T47D (cell line): ENCODE data around the gene FNDC10.
"Not testable (repeated sequence)": the region's sequence is repeated elsewhere in the genome, so short reads cannot be mapped to it uniquely, and the experiment has no call there.

ENCODE experiments used
- DNase-seq, 2 experiments: peaks; one replicate each; pipeline versions ENCODE4 v3.0.0 to v3.0.0-alpha.2; 2011 to 2012; ENCODE audit warnings: low read depth in 1 of 2, low spot score in 1 of 2
- JUND ChIP-seq: IDR thresholded peaks from 2 replicates; pipeline ENCODE4 v1.6.1; 2012; ENCODE audit warnings: low read depth
- in situ Hi-C: cut with HindIII; loops from 2 replicates; pipeline ENCODE4 v1.10.0; 2016; ENCODE audit warnings: low sequenced_read_pairs, low pct_unique_long_range_greater_than_20kb

Gene FNDC10

DNA sequence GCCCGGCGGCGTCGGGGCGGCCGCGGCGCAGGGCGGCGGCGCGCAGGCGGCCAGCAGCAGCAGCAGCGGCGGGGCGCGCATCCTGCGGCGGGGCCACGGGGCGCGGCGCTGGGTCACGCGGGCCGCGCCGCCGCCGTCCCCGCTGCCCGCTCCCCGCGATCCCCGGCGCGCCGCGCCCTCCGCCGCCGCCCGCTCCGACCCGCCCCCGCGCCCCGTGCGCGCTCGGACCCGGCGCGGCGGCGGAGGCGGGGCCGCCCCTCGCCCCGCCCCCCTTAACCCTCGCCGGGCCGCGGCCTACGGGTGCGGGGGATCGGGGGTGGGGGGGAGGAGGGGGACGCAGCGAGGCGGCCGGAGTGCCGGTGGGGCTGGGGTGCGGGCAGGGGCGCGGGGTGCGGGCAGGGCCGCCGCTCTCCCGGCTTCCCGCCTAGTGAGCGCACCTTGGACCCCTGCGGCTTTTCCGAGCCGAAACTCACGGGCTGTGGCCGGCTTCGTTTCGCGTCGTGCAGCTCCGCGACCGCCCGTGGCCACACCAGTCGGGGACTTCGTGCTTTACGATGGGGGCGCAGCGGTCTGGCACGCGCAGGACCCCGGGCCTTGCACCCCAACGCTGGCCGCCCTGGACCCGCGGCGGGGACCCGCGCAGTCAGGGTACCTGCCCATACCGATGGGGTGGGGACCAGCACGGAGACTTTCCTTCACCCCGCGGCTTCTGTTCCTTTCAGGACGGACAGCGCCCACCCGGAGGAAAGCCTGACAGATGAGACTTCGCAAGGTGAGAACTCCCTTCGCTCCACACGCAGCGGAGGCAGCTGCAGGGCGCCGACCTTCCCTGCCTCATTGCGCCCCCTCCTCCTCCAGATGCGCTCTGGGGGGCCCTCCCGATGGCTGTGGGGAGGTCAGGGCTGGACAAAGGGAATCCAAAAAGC lies at the start of gene FNDC10:
TSS of gene FNDC10 (minus strand) at position 201 of the 926 bp plus-strand sequence. CDS start at position 81, 120 bp downstream.
- DNase-seq, result no peak
- in situ Hi-C loops, result no loop called here
- no peak for TF ChIP-seq JUND

DNA sequence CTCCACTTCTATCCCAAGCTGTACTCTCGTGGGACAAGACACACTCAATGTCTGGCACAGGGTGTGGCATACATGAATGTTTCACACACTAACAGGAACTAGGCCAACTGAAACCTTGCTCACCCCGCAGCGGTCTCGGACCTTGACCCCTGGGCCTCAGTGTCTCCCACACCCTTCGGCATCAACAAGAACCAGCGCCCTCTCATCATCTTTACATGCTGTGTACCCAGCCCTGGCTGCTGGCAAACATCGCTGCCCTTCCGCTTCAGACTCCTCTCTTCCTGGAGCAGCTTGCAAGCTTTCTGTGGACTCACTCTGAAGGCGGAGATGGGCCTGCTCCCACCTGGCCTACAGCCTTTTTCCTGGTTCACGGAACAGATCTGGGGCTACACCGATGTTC lies 48.3 kb upstream of the FNDC10 start:
- DNase-seq, in situ Hi-C loops: not testable (repeated sequence)

- in situ Hi-C loops, DNase-seq: not testable (repeated sequence)
These were observed 47.8 kb upstream of the FNDC10 start for GRCh38 chr1:1647567-1648241.

DNA sequence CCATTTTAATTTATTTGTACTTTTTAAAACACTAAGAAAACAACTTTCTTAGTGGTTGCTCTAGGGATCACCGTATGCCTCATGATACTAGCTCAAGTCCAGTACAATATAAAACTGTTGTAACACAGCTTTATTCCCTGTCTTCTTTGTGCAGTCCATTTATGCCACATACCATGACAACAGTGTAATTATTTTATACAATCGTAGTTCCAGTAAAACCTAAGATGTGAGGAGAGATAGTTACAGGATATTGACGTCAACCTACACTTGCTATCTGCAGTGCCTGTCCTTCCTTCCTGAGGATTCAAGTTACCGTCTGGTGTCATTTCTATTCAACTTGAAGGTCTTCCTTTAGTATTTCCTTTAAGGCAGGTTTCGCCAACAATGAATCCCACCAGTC lies 46.4 kb upstream of the FNDC10 start:
- in situ Hi-C loops, DNase-seq: not testable (repeated sequence)

GRCh38 chr1:1640711-1641461 lies 41.0 kb upstream of the FNDC10 start:
- not testable (repeated sequence) for DNase-seq

GRCh38 chr1:1640081-1640480 lies 40.1 kb upstream of the FNDC10 start:
- in situ Hi-C loops, DNase-seq: not testable (repeated sequence)

More at GRCh38 chr1:1640711-1641461, 41.0 kb upstream of the FNDC10 start:
- in situ Hi-C loops, result not testable (repeated sequence)

DNA sequence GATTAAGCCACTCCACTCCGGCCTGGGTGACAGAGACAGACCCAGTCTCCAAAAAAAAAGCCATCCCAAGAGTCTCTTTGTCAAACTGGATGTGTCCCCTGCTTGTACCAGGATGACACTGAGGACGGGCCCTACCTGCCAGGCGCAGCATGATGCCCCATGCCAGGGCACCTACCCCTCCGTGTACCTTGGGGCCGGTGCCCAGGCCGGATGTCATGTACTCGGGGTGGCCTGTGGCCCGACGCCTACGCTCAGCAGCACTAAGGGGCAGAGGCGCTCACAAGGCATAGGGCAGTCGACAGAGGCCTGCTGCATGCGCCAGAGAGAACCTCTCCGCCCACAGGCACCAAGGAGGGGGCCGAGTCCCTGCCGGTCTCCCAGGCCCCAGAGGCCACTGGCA lies 39.4 kb upstream of the FNDC10 start:
- DNase-seq, in situ Hi-C loops: not testable (repeated sequence)

DNA sequence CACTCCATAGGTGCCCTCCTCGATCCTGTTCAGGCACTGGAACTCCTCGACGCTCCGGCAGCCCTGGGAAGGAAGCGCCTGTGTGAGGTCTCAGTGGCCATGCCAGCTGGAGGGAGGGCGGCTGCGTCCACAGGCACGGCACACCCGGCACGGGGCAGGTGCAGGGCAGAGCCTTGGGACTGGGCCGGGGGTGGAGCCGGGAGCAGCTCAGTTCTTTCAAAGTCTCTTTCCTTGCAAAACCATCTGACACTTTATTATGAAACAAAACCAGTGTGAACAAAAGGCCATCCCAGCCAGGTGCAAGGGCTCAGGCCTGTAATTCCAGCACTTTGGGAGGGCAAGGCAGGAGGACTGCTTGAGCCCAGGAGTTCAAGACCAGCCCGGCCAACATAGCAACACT lies 38.6 kb upstream of the FNDC10 start:
- DNase-seq, in situ Hi-C loops: not testable (repeated sequence)

GRCh38 chr1:1637479-1637875 lies 37.5 kb upstream of the FNDC10 start:
- DNase-seq, in situ Hi-C loops: not testable (repeated sequence)

DNA sequence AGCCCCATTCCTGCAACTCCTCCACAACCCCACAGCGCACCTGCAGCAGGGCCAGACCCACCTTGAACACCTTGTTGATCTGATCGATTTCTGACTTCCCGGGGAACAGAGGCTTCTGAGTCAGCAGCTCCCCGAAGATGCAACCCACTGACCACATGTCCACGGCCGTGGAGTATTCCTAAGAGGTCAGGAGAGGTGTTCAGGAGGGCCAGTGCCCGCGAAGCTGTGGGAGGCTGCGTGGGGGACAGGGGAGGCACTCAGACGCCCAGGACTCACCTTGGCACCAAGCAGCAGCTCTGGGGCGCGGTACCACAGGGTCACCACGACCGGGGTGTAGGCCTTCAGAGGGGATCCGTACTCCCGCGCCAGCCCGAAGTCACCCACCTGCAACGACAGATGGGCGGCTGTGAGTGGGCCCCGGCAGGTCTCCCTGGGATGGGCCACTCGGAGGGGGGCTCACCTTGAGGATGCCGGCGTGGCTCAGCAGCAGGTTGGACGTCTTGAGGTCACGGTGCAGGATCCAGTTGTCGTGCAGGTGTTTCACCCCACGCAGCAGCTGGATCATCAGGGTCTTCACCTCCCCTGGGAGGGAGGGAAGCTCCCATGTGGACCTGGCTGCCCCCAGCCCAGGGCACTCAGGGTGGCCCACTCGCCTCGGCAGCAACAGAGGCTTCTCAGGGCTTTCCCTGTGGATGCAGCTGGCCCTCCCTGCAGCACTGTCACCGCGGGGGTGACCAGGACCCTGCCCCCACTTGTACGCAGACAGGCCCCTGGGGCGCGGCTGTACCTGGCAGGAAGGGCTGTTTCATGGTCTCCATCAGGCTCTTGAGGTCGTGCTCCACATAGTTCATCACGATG lies 36.9 kb upstream of the FNDC10 start:
- in situ Hi-C loops, DNase-seq: not testable (repeated sequence)

DNA sequence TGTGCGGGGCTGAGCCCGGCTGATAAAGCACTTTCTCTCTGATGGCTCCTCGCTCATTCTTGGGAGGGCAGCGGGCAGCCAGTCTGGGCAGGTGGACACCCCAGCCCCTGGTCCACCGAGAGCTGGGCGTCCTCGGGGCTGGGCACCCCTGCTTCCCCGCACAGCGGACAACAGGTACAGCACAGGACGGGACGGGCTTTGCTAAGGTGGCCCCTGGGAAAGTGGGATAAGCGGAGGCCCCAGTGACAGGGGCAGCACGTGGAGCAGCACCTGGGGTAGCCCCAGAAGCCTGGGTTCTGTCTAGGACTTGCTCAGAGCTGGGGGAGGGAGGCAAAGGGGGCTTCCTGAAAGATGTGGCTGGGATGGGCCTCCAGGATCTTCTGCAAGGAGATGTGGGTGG lies 34.7 kb upstream of the FNDC10 start:
- in situ Hi-C loops, DNase-seq: not testable (repeated sequence)

- in situ Hi-C loops, DNase-seq: not testable (repeated sequence)
These were observed 33.5 kb upstream of the FNDC10 start for GRCh38 chr1:1633409-1633808.
